Measurements from ENCODE around the gene RAB3D. TPM values are rescaled to one million over a fixed set of nuclear protein-coding genes. Genes with fewer than 3 reads are reported as not detected.

RAB3D gene
- total and polyA plus RNA-seq, 2 of the 4 experiments (the other 2 are of a cell fraction): 4.8 to 5.5 TPM

GRCh38 chr19:11387162-11388034, 47.9 kb upstream of the RAB3D start:
- Histone ChIP-seq H3K9me3 (ENCODE audit: control insufficient read depth, insufficient read depth, low read length) (peaks cover 8% of the 10 kb centered on the region), H2BK5ac (ENCODE audit: low read depth, low read length, poor library complexity, severe bottlenecking) (no peak overlapping the region), H3K9me1 (ENCODE audit: insufficient read depth, low read length) (no peaks in the 10 kb centered on the region), H2BK120ac (ENCODE audit: low read depth, low read length) (no peak overlapping the region), H3K4ac (ENCODE audit: low read depth, low read length) (no peak overlapping the region), H3K27me3 (ENCODE audit: control insufficient read depth, insufficient read depth, low read length) (no peaks in the 10 kb centered on the region; the same call in 1 of the 2 replicates), H4K5ac (ENCODE audit: low read depth, low read length) (no peak overlapping the region), H3K4me3 (ENCODE audit: insufficient read depth, low read depth, low read length) (no peak overlapping the region), H3K14ac (replicated peaks; ENCODE audit: low read depth, low read length) (no peak overlapping the region), H3K79me1 (ENCODE audit: low read depth in 1 of 2, low read length in 2 of 2) (no peaks in the 10 kb centered on the region), H2BK15ac (ENCODE audit: low read depth, low read length) (no peak overlapping the region), H3K4me1 (ENCODE audit: control insufficient read depth, insufficient read depth, low read length) (0 out of 2 replicates have a peak, but pooled peaks cover 2% of the 10 kb centered on the region), H4K20me1 (ENCODE audit: insufficient read depth, low read length) (no peaks in the 10 kb centered on the region), H3K27ac (ENCODE audit: insufficient read depth, low read length) (no peak overlapping the region), H3K36me3 (ENCODE audit: control insufficient read depth, insufficient read depth, low read length) (no peaks in the 10 kb centered on the region), H2AFZ (replicated peaks; ENCODE audit: low read length, poor library complexity) (no peak overlapping the region), H4K8ac (ENCODE audit: low read depth in 2 of 2, low read length in 2 of 2) (no peak overlapping the region), H3K18ac (ENCODE audit: low read depth, low read length) (no peak overlapping the region), H3K9ac (ENCODE audit: low read depth, low read length) (no peak overlapping the region), H4K91ac (ENCODE audit: insufficient read depth, low read depth, low read length) (no peak overlapping the region), H3K4me2 (ENCODE audit: low read depth, low read length) (no peak overlapping the region), H3K56ac (ENCODE audit: extremely low read depth, insufficient read depth, low read length) (no peak overlapping the region), H2BK20ac (ENCODE audit: low read depth, low read length) (no peak overlapping the region), H3K23ac (ENCODE audit: low read depth, low read length) (no peak overlapping the region), H2AK5ac (ENCODE audit: low read depth, low read length) (no peak overlapping the region), H2AK9ac (replicated peaks; ENCODE audit: low read depth, low read length, poor library complexity) (no peak overlapping the region)
- dilution Hi-C loops (cut with HindIII; ENCODE audit: low sequenced_read_pairs, unreplicated experiment): no loop called here
- no TSS peak for BruUV-seq (replicated peaks)
- 70% methylated on average over 7 of the region's 19 CpGs; no CpG with 5 or more reads in 1 of the 2 experiments for WGBS, 2 experiments (ENCODE audit: extremely low coverage in 2 of 2, insufficient read length in 1 of 2)
- POLR2A ChIA-PET (ENCODE audit: unreplicated experiment): no interaction called here
- intact Hi-C loops (cut with micrococcal nuclease): no loop called here
- CTCF ChIA-PET: no interaction called here
- DNase-seq: no peak
- in situ Hi-C loops (cut with MboI; ENCODE audit: low sequenced_read_pairs): no loop called here
- no peak for ATAC-seq (ENCODE audit: low read depth)
- no peak for TF ChIP-seq RAD21 (IDR thresholded peaks at IDR 0.05; ENCODE audit: low read length)
- no peak for TF ChIP-seq SMC3 (IDR thresholded peaks at IDR 0.05; ENCODE audit: low read depth, low read length)
- no peak for TF ChIP-seq RCOR1 (IDR thresholded peaks at IDR 0.05; ENCODE audit: insufficient replicate concordance, low read length)
- no peak for TF ChIP-seq ELK1 (IDR thresholded peaks at IDR 0.05; ENCODE audit: borderline replicate concordance, low read depth, low read length)
- TF ChIP-seq MXI1 (IDR thresholded peaks at IDR 0.05; ENCODE audit: borderline replicate concordance, low read depth, low read length): no peak
- no peak for TF ChIP-seq CHD1 (IDR thresholded peaks at IDR 0.05; ENCODE audit: low read depth, low read length)
- TF ChIP-seq CTCF (conservative IDR thresholded peaks at IDR 0.05; ENCODE audit: low read depth, low read length): no peak
- no peak for TF ChIP-seq NFE2L2 (IDR thresholded peaks at IDR 0.05; ENCODE audit: low read depth, low read length)
- TF ChIP-seq USF2 (IDR thresholded peaks at IDR 0.05; ENCODE audit: low read depth, low read length): no peak
- no peak for TF ChIP-seq FOS (IDR thresholded peaks at IDR 0.05; ENCODE audit: low read depth, low read length)
- TF ChIP-seq CEBPB (IDR thresholded peaks at IDR 0.05; ENCODE audit: low read depth, low read length): no peak
- no peak for TF ChIP-seq POLR2A (IDR thresholded peaks at IDR 0.05; ENCODE audit: low read depth, low read length)
- no peak for TF ChIP-seq MAFK (IDR thresholded peaks at IDR 0.05; ENCODE audit: low read depth, low read length)
- no peak for TF ChIP-seq MAZ (IDR thresholded peaks at IDR 0.05; ENCODE audit: borderline replicate concordance, low read depth, low read length)
- TF ChIP-seq BHLHE40 (IDR thresholded peaks at IDR 0.05; ENCODE audit: low read depth, low read length): no peak
